HG03432 (cell line): ENCODE results near the gene OIP5.
"Not testable (repeated sequence)": the region's sequence is repeated elsewhere in the genome, so short reads cannot be mapped to it uniquely, and the experiment has no call there.

Experiments used
- ATAC-seq: cut with Tn5 transposase; IDR thresholded peaks from one replicate; pipeline ENCODE4 v1.9.1; 2021; ENCODE audit warnings: mild to moderate bottlenecking, moderate library complexity; ENCODE audit not compliant: unreplicated experiment

OIP5 gene

DNA sequence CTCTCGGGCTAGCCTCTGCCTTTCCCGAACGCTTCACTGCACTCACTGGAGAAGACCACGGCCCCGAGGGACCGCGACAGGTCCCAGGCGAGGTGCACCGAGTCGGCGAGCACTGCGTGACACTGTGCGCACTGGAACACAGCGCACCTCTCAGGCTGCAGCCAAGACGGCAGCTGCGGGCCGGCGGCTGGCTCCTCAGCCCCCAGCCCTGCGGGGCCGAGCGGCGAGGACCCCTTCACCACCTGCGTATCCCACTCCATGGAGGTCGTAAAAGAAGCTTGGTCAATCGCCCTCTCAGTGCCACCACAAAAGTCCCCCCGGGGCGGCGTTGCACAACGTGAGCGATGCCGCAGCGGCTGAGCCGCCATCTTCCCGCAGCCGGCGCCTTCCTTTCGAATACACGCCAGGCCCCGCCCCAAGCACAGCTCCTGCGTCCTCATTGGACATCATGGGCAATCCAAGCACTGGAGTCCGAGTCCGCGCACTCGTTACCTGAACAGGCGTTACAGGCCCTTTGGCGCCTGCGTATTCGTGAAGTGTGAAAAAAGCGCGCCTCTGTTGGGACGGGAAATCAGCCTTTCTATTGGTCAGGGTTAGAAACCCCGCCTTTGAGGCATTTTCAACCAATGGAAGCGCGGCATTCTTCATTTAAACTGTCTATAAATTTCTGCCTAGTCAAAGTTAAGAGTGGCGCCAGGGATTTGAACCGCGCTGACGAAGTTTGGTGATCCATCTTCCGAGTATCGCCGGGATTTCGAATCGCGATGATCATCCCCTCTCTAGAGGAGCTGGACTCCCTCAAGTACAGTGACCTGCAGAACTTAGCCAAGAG is at the start of gene OIP5, which contains the start of gene NUSAP1:
Gene OIP5 (minus strand): TSS at position 398 of the 832 bp plus-strand sequence. CDS start 30 bp downstream, at position 368.
Gene NUSAP1 (plus strand): TSS at position 688 of the 832 bp plus-strand sequence. CDS start 77 bp downstream, at position 765.
- ATAC-seq = peak; percentile 88

DNA sequence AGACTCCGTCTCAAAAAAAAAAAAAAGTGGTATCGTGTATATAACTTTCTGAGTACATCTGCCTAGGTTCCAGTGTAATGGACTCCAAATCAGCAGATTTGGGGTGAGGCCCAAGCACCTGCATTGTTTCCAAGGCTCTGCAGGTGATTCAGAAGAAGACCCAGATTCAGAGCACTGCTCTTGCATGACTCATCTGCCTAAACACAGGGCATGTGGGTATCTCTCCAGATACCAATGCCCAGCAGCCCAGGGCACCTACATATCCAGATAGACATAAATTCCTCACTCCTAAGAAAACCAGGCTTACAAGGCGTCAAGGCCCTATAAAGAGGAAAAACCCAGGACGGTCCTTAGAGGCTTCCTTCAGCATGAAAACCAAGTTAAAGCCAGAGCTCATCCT is 45.6 kb upstream of the OIP5 start:
- no peak for ATAC-seq

- ATAC-seq = no peak
Measured at GRCh38 chr15:41367418-41367817, 35.0 kb upstream of the OIP5 start.

DNA sequence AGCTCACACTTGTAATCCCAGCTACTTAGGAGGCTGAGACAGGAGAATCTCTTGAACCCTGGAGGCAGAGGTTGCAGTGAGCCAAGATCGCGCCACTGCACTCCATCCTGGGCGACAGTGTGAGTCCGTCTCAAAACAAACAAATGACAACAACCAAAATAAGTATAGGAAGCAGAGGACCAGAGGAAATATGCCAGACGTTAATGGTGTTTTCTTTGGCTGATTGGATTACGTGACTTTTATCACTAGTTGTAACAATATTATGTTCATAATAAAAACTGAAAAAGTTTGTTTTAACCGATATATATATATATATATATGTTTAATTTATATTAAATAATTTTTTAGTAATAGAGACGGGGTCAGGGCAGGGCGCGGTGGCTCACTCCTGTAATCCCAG is 22.0 kb upstream of the OIP5 start:
- no peak for ATAC-seq

GRCh38 chr15:41350057-41350717 is 17.8 kb upstream of the OIP5 start:
- no peak for ATAC-seq

DNA sequence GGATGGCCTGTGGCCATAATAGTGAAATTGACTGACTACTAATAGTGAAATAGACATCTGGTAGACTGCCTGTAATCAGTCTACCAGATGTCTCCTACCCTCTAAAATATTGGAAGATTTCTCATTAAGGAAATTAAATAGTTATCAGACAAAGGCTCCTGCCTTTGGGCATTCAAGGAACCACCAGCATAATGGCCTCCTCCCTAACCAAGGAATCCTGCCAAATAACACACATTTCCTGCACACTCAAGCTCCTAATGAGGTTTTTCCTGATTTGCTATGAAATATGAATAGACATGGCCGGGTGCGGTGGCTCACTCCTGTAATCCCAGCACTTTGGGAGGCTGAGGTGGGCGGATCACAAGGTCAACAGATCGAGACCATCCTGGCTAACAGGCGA is 14.8 kb upstream of the OIP5 start:
- no peak for ATAC-seq

GRCh38 chr15:41341519-41341918 is 9.1 kb upstream of the OIP5 start:
- no peak for ATAC-seq

GRCh38 chr15:41340189-41340695 is 7.9 kb upstream of the OIP5 start:
- no peak for ATAC-seq

DNA sequence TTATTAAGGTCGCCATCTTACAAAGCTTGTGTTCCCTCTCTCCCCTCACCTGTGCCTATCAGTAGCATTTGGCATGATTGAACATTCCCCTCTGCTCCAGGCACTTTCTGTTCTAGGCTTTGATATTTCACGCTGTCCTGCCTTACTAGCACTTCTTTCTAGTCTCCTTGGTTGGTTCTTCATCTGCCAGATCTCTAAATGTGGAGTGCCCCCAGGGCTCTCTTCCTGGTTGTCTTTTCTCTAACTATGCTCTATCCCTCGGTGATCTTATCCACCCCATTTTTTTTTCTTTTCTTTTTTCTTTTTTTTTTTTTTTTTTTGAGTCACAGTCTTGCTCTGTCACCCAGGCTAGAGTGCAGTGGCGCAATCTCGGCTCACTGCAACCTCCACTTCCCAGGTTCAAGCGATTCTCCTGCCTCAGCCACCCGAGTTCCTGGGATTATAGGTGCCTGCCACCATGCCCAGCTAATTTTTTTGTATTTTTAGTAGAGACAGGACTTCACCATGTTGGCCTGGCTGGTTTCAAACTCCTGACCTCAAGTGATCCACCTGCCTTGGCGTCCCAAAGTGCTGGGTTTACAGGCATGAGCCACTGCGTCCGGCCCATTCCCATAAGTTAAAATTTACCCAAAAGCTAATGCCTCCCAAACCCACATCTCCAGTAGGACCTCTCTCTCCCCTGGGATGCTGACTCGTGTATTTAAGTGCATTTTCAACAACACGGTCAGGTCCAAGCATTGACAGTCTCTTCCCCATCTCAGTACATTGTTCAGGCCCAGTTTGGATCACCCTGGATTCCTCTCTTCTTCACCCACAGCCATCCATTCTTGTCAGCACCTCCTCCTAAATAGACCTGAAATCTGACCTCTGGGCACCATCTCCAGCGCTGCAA is 5.5 kb upstream of the OIP5 start:
- ATAC-seq = no peak

DNA sequence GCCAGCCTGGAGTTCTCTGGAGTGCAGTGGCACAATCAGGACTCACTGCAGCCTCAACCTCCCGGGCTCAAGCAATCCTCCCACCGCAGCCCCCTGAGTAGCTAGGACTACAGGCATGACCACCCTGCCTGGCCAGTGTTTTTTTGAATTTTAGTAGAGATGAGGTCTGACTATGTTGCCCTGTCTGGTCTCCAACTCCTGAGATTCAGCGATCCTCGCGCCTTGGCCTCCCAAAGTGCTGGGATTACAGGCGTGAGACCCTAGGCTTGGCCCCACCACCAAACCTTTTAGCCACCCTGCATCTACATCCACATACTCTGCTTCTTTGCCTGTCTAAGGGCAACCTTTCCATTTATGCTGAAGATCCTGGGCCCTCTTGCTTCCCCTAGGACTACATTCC is 4.7 kb upstream of the OIP5 start:
- no peak for ATAC-seq

DNA sequence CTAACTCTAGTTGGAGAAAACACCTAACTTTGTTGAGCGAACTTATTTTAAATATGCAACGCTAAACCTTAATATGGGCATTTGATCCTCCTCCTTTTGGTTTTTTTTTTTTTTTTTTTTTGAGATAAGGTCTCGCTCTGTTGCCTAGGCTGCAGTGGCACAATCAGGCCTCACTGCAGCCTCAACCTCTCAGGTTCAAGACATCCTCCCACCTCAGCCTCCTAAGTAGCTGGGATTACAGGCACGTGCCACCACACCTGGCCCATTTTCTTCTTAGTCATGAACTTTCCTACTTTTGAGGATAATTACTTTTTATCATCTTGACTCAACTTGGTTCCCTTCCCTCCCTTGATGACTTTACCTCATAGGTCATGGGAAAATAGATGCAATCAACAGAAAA is 4.2 kb upstream of the OIP5 start:
- ATAC-seq = no peak

DNA sequence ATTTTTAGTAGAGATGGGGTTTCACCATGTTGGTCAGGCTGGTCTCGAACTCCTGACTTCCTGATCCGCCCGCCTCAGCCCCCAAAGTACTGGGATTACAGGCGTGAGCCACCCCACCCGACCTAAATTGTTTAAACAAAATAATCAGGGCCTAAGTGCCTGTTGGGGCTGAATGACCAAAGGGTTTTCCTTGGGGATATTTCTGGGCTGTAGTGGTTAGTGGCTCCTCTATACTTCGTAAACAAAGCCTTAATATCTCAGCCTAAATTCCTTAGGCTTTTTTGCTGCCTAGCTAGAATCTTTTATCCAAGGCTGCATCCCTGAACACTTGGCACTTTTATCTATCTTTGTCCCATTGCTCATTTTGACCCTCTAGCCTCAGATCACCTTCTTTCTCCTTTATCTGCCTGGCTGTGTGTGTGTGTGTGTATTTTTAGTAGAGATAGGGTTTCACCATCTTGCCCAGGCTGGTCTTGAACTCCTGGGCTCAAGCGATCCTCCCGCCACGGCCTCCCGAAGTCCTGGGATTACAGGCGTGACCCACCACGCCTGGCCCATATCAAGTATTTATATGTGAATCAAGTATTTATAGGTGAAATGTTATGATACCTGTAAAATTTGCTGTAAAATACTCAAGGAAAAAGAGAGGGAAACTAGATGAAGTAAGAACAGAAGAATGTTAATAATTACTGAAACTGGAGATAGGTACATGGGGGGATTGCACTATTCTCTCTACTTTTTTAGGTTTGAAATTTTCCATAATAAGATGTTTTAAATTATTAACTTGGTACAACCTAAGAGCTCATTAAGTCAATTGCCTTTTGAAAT is 2.1 kb upstream of the OIP5 start:
- no peak for ATAC-seq

- ATAC-seq = peak; percentile 34
Measured at GRCh38 chr15:41333026-41333562, 703 bp upstream of the OIP5 start.

DNA sequence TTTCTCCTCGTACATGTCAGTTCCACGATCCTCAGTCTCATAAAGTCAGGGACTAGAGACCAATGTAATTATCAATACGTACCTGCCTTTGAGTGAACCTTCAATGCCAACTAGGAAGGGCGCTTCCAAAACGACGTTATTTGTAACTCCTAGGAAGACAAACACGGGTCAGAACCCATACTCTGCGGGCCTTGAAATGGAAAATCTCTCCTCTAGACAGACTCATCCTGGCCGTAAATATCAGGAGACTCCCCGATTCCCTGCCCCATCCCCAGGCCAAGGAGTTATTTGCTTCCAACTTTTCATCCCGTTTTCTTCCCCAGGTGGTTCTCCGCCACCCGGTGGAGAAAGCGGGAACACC is 578 bp downstream of the OIP5 start:
- no peak for ATAC-seq

DNA sequence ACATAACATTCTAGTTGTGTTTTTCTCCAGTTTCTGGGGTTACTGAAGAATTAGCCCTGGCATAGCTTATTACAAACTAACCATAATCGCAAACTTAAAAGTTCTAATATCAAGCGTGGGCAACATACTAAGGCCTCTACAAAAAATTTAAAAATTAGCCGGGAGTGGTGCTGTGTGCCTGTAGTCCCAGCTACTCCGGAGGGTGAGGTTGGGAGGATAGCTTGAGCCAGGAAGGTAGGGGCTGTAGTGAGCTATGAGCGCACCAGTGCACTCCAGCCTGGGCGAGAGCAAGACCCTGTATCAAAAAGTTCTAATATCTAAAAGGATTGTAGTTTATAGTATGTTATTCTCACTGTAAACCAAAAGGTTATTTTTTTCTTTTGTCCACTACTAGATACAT is 1.1 kb downstream of the OIP5 start:
- no peak for ATAC-seq

GRCh38 chr15:41323611-41324010 is 8.8 kb downstream of the OIP5 start:
- no peak for ATAC-seq

DNA sequence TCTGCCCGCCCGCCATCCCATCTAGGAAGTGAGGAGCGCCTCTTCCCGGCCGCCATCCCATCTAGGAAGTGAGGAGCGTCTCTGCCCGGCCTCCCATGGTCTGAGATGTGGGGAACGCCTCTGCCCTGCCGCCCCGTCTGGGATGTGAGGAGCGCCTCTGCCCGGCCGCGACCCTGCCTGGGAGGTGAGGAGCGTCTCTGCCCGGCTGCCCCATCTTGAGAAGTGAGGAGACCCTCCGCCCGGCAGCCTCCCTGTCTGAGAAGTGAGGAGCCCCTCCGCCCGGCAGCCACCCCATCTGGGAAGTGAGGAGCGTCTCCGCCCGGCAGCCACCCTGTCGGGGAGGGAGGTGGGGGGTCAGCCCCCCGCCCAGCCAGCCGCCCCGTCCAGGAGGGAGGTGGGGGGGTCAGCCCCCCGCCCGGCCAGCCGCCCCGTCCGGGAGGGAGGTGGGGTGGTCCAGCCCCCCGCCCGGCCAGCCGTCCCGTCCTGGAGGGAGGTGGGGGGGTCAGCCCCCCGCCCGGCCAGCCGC is 11.5 kb downstream of the OIP5 start:
- not testable (repeated sequence) for ATAC-seq

DNA sequence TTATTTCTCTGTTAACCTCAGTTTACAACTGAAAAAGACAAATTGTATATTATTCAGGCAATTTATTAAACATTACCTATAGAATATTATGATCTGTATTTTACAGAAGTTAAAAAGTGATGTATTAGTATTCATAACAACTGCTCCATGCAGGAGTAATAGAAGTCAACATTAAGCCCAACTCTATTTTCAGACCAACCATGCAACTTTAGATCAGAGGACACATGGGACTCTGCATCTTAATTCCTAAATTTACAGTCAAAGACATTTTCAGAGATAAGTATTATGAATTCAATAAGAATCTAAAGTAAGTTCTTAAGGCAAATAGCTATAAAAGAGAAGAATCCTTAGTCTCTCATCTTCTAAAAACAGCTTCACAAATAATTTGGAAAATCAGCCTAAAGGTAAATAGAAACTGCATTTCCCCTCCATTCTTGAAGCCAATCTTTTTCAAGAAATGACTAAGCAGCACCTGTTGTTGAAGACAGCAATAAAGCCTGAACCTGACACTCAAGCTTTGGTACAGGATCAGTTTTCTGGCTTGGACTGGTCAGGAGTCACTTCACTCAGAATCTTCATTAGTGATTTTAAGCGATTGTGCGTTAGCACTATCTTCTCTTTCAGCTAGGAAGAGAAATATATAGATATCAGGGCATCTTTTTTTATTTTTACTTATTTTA is 23.0 kb downstream of the OIP5 start:
- ATAC-seq = peak; percentile 58

- no peak for ATAC-seq
Measured at GRCh38 chr15:41307679-41308078, 24.7 kb downstream of the OIP5 start.
